Amygdala (tissue), 56 donors: ENCODE results near the gene SPCS3.
A peak's percentile ranks its signal among the peaks of the same experiment; 100 is the strongest.
"Not testable (repeated sequence)": the region's sequence is repeated elsewhere in the genome, so short reads cannot be mapped to it uniquely, and the experiment has no call there.

Experiments
- DNase-seq, 56 donors: peaks; one replicate each; lab custom pipeline; 2025; lab: John Stamatoyannopoulos, UW

The SPCS3 gene

DNA sequence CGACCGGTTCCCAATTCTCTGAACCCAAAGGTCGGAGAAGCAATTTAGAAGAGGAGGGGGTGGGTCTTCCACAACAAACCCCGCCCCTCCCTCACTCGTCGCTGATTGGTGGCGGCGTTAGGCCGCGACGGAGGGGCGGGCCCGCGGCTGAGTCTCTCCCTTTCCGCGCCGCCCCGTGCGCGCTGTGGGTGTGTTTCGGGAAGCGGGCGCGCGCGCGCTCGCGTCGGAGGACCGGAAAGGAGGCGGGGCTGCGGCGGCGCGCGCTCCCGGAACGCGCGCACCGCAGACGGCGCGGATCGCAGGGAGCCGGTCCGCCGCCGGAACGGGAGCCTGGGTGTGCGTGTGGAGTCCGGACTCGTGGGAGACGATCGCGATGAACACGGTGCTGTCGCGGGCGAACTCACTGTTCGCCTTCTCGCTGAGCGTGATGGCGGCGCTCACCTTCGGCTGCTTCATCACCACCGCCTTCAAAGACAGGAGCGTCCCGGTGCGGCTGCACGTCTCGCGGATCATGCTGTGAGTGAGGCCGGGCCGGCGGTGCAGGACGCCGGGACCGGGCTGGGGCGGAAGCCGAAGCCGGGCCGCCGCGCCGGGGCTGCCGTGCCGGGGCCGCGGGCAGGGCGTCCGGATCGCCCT lies at the start of gene SPCS3:
SPCS3 (plus strand) TSS at position 263 of the 636 bp plus-strand sequence; CDS start at position 374, 111 bp downstream.
- DNase-seq: peak; percentile 50 to 97 (median 90)

DNA sequence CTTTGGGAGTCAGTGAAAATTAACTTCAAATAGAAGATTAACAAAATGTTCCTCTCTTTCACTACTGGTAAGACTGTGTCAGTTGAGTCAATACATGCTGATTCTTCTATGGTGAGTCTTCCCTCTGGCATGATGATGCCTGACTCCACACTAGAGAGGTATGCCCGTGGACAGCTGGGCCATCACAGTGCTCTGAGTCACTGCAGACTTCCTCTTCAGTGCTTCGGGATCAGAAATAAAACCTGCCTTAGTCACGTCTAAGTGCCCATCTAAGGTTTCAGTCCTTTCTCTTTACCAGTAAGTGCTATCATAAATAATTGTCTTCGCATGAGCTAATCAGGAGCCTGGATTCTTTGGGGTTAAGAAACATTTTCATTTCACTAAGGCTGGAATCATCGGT lies 49.1 kb upstream of the SPCS3 start:
- DNase-seq: no peak

DNA sequence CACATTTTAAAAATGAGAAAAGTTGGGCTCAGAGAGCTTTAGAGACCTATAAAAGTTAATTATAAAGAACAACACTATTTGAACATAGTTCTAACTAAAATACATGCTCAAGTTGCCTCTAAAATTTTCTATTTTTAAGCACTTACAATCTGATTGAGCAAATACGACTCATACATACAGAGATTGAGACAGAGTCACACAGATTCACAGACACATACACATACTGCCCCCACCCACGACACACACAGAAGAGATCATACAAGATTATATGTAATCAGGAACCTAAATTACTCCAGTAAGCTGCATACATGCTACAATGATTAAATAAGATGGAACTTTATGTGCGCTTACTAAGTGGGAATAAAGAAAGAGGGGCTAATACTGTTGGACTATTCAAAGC lies 48.0 kb upstream of the SPCS3 start:
- DNase-seq: no peak

DNA sequence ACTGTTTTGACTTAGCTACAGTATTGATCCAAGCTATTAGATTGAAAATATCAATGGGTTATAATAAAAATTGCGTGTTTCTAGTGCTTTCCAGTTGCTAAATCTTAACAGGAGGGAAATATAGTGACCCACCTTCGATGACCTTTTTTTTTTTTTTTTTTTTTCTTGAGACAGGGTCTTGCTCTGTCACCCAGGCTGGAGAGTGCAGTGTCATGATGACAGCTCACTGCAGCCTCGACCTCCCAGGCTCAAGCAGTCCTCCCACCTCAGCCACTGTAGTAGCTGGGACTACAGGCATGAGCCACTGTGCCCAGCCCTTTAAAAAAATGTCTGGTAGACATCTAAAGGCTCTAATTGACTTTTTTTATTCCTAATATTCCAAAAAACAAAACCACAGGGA lies 47.0 kb upstream of the SPCS3 start:
- DNase-seq: no peak

DNA sequence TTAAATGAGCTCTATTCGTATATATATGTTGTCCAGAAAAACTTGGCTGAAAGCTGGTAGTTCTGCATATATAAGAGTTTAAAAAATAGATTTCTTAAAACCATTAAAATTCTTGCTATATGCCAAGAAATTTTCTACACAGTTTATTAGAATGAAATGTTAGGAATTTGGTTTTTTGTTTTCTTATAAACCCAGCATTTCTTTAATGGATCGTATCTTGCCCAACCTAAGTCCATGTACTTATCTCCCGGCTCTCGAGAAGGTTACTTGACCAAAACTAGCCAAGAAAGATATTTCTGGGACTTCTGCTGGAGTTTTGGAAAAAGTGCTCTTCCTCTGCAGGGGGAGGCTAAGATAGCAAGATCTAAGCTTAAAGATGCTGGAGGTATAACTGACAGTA lies 46.0 kb upstream of the SPCS3 start:
- no peak for DNase-seq

DNA sequence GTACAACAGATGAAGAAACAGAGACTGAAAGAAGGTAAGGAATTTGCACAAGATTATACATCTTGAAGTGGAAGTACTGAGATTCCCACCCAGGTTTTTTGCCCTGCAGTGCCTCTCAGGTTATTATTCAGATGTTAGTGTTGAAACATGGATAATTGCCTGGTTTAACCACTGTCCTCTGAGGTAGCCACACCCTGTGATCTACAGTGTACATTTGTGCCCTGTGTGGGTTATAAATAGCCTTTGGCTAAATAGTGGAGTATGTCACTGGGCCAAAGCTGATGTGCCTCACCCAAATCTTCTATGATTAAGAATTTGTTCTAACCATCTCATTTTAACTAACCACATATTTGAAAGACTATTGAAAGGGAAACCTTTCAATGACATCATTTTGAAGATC lies 45.3 kb upstream of the SPCS3 start:
- no peak for DNase-seq

DNA sequence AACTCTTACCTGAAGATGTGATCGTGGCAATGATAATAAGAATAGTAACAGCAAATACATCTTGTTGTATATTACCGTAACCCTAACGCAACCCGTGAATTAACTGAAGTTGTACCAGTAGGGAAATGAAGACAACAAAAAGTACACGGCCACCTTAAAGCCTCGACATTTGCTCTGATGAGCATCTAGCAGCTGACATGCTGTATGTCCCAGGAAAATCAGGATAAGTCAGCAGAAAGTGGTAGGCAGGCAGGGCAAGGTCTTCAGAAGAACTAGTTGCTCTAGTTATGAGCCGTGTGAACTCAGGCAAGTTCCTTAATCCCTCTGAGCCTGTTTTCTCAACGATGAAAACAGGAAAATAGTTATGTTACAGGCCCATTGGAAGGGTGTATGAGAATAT lies 43.1 kb upstream of the SPCS3 start:
- DNase-seq: no peak

DNA sequence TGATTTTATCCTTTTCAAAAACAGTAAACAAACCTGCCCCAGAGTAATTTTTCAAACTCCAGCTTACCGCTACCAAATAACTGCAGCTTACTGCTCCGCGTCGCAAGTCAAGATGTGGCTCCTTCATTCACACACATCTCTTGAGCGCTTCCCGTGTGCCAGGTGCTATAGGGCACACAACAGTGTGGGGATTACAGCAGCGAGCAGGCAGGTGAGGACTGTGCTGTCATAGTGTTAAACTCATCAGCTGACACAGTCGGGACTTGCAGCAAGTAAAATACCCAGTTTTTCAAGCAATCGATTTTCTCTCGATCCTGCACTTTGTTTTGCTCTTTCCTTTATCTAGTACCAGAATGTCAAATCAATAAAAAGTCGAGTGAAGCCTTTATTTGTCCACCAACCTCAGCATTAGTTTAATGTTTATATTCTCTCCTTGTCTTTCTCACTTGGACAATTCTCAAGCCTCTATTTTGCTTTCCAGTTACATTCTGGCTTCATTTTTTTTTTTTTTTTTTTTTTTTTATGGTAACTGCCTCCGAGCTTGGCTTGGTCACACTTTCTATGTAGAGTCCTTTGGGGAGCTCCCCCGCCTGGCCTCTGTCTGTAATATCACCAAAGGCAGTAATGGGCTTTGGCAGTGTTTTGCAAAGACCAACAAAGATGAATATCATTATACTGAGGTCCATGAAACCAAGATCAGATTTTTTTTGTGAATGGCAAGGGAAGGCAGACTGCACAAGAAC lies 42.4 kb upstream of the SPCS3 start:
- DNase-seq: peak in 29 of 56 donors; percentile 1 to 64 (median 12)

DNA sequence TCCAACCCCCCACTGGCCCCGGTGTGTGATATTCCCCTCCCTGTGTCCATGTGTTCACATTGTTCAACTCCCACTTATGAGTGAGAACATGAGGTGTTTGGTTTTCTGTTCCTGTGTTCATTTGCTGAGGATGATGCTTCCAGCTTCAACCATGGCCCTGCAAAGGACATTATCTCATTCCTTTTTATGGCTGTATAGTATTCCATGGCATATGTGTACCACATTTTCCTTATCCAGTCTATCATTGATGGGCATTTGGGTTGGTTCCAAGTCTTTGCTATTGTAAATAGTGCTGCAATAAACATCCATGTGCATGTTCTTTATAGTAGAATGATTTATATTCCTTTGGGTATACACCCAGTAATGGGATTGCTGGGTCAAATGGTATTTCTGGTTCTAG lies 40.2 kb upstream of the SPCS3 start:
- not testable (repeated sequence) for DNase-seq

DNA sequence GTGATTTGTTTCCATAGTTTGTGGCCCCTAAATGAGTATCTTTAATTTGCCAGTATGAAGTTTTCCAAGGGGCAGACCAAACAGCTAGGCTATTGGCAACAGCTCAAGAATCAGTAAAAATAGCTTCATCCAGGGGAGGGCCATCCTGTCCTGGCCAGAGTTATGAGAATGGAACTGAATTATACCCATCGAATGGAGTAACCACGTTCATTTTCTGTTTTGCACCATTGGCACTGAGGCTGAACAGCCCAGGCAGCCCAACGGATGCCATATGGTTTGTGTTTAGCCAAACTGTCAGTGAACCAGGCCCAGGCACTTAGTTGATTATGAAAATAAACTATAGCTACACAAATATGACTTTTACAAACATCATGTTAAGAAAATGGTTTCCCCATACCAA lies 33.0 kb upstream of the SPCS3 start:
- DNase-seq: no peak

DNA sequence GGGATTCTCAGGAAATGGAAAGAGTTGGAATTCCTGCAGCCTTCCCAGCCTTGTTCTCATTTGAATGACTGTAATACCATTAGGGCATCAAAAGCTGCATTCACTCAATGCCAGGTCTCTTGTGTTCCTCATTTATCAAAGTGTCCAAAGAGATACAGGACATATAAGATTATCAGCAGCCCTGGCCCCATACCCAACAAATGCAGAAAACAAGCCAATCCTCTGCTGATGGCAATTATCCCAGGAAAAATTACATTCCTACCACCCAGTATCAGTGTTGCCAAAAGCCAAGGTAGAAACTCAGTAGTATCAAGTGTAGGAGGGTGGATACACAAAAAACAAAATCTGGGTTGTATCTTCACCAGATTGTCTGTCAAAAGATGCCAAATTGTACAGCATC lies 32.2 kb upstream of the SPCS3 start:
- no peak for DNase-seq

DNA sequence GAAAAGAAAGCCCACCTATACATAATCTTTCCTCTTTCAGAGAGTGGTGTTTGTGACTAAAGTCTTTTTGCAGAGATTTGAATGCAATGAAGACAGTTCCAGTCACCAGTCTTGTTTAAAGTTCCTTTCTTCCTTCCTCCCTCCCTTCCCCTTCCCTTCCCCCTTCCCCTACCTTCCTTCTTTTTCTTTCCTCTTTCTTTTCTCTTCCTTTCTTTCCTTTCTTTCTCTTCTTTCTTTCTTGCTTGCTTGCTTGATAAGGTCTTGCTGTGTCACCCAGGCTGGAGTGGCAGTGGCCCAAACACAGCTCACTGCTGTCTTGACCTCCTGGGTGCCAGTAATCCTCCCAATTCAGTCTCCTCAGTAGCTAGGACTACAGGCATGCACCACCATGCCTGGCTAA lies 31.7 kb upstream of the SPCS3 start:
- DNase-seq: no peak

DNA sequence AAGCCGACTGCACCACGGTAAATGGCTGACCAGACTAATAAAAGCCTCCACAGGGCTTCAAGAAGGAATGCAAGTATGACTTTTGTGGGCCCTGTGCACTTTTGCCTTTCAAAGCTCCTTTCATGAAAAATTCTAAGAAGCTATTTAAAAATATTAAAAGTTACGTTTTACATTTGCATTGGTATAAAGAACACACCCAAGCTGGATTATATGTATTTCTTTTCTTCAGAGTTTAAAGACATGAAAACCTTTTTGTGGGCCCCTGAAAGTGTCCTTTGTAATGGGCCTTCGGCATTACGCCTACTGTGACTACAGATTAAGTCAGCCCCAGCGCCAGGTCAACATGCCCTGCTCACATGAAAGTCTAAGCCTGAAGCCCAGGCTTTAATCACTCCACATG lies 30.2 kb upstream of the SPCS3 start:
- no peak for DNase-seq

DNA sequence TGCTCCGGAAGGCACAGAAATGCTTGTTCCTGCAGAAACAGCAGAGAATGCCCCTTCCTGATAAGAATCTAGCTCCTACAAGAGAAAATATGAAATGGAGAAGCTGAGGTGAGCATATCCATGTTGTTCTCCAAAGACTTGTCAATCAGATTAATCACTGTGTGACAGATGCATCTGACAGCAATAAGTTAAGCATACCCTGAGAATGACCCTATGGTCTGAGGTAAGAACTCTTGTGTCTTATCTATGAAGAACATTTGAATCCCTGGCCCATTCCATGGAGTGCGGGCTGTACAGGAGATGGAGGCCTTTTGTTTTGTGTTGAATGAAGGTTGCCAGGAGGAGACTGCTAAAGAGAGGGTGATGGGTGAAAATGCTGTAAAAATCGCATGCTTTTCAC lies 29.2 kb upstream of the SPCS3 start:
- DNase-seq: no peak

DNA sequence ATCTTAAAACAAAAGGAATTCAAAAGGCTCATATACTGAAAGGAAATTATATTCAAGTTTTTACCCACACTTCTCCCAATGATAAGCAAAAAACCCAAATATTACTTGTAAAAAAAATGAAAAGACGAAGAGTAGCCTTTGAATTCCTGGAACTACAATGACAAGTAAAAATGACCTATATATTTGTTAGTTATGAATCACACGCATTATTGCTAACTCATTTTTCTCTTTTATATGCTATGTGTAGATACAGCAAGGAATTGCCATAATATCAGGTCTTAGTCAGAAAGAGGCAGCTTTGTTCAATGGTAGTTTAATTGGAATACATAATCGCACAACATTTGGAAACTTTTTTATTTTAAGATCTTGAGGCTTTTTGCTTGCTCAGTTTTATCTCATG lies 28.0 kb upstream of the SPCS3 start:
- no peak for DNase-seq

DNA sequence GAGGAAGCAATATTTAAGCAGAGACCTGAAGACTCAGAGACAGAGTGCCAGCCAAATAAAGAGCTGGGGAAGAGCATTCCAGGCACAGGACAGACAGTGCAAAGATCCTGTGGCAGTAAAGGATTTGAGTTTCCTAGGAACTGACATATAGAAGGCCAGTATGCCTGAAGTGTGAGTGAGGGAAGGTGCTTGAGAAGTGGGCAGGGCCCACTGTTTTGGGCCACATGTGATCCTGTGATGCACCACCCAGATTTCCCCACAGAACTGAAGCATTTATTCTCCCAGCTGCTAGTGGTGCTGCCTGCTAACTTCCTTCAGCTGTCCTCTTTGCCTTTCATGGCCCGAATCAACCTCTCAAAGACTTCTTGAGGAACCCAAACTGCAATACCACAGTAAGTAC lies 26.8 kb upstream of the SPCS3 start:
- no peak for DNase-seq

DNA sequence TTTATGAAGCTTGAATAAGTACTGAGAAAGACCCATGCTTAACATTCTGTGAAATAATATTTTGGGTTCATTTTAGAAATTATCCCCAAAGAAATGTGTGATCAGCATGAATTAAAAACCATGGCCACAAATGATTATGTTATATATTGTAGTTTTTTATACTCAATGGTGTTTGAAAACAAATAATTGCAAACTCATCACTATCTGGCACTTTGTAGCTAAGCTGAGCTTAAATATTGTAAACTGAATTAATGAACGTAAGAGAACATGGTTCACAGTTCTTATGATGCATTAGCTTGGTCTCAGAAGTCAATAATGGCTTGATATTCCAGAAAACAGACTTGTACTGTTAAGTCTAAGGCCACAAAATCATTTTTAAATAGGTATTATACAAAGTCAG lies 26.1 kb upstream of the SPCS3 start:
- no peak for DNase-seq

DNA sequence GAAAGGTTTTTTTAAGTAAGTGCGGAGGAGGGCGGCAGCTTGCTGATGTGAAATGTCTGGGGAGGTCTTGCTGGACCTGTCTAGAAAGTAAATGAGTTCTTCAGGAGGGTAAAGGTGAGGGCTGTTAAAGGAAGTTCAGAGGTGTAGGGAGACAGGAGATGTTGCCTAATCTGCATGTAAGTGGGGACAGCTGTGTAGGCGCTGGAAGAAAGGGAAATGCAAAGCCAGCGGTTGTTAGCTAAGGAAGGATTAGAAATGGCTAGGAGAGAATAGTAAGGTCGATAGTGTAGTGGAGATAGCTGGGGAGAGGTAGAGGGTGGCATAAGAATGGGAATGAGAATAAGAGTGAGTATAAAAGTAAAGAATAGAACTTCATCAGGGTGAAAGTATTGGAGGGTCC lies 23.9 kb upstream of the SPCS3 start:
- DNase-seq: not testable (repeated sequence)

DNA sequence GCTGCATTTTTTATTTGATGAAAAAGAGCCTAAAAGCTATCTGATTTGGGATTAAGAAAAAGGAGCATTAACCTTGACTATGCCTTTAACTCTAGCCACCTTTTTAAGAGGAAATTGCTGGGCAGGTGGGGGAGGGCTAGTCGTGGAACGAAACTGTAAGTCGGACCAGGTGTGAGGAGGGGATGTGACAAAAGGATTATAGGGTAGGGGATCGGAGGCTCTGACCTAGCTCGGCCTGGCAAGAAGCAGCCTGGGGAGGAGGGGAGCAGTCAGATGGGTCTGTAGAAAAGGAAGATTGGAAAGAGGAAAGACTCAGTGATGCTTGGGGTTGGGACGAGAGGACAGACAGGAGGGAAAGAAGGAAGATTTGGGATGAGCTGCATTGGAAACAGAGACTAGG lies 21.1 kb upstream of the SPCS3 start:
- DNase-seq: no peak

DNA sequence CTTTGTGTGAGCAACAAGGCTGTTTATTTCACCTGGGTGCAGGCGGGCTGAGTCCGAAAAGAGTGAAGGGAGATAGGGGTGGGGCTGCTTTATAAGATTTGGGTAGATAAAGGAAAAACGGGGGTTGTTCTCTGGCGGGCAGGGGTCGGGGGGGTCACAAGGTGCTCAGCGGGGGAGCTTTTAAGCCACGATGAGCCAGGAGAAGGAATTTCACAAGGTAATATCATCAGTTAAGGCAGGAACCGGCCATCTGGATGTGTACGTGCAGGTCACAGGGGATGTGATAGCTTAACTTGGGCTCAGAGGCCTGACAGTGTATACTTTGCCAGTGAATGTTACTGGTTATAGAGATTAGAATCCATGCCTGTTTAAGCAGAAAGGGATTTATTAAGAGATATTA lies 19.7 kb upstream of the SPCS3 start:
- no peak for DNase-seq

DNA sequence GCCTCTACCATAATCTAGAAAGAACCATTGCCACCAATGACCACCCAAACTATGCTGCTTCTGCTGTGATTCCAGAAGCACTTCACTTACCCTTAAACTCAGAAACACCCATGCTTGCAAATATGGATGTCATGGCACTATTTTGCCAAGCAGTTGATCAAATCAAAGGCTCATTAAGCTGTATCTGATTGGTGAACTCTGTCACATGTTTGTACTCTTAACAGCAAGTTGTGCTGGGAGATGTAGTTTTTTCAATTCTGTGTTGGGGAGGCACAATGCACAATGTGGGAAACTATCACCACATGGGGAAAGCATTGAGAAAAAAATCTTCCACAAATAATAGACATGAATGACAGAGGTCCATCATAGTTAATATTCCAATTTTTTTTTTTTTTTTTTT lies 19.2 kb upstream of the SPCS3 start:
- DNase-seq: no peak
